ENCODE data around the gene ITIH3.

DNA sequence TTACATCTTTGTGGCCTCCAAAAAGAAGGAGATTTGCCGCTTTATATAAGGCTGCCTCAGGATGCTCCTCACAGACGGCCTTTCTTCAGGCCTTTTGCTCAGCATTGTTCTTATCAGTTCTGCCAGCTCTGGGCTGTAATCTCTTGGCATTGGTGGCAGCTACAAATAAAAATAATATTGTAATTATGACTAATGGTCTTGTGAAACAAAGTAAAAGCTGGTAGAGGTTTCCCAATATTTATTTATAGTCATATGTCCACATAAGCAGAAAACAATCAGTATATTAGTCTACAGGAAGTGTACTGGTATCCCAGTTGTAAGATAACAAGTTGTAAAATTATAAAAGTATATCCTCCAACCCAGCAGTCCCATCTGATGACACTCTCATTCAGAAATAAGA is 31.1 kb upstream of the ITIH3 start:
- TF ChIP-seq EP300 (IDR thresholded peaks at IDR 0.05; ENCODE audit: low read depth) (no peak), POLR2A (IDR thresholded peaks at IDR 0.05) (no peak)

Measured in transverse colon (tissue), 1 donor.